Heart right ventricle (tissue), 16 donors: ENCODE data around the gene ADAT3. TPM values are rescaled to one million over a fixed set of nuclear protein-coding genes. Genes with fewer than 3 reads are reported as not detected.

Experiments
- ATAC-seq, 8 donors: fragments of 200-7000 bp; cut with Tn5 transposase; one replicate each; pipeline ENCODE4 v1.9.1; 2020; ENCODE audit warnings: mild to moderate bottlenecking in 8 of 8, moderate library complexity in 8 of 8, moderate number of reproducible peaks in 1 of 8
- DNase-seq, 2 donors: peaks; one replicate each; pipeline ENCODE4 v3.0.0-alpha.2; 2020
- H3K27ac ChIP-seq, 10 donors: fragments of 200-600 bp; sonication (generic) in 2 of 10; one replicate each; pipeline versions ENCODE4 v1.5.0 to v1.8.0; 2020 to 2022; ENCODE audit warnings: mild to moderate bottlenecking in 3 of 10
- H3K27me3 ChIP-seq, 7 donors: fragments of 200-600 bp; one replicate each; pipeline ENCODE4 v1.8.0; 2021 to 2022; ENCODE audit warnings: mild to moderate bottlenecking in 2 of 7
- H3K36me3 ChIP-seq, 9 donors: fragments of 200-600 bp; sonication (generic) in 1 of 9; one replicate each; pipeline versions ENCODE4 v1.5.0 to v1.8.0; 2020 to 2022; ENCODE audit warnings: mild to moderate bottlenecking in 2 of 9
- H3K4me1 ChIP-seq, 9 donors: fragments of 200-600 bp; sonication (generic) in 1 of 9; one replicate each; pipeline versions ENCODE4 v1.5.0 to v1.8.0; 2020 to 2022; ENCODE audit warnings: mild to moderate bottlenecking in 4 of 9
- H3K4me3 ChIP-seq, 10 donors: fragments of 200-600 bp; sonication (generic) in 2 of 10; one replicate each; pipeline versions ENCODE4 v1.5.0 to v1.8.0; 2020 to 2022; ENCODE audit warnings: mild to moderate bottlenecking in 7 of 10, moderate library complexity in 2 of 10
- H3K9me3 ChIP-seq, 11 donors: fragments of 200-600 bp in 10 of 11; sonication (generic) in 2 of 11; one replicate each; pipeline versions ENCODE4 v1.5.0 to v1.8.0; 2013 to 2022; ENCODE audit warnings: mild to moderate bottlenecking in 2 of 11, control low read depth in 1 of 11, moderate library complexity in 1 of 11
- WGBS, 2 donors: extraction: QIAGEN DNeasy Blood & Tissue Kit; methylation state at CpG; one replicate each; pipeline ENCODE4 v1.1.7; 2013; ENCODE audit warnings: inconsistent platforms in 1 of 2; 5-methylcytosine and 5-hydroxymethylcytosine counted together
- intact Hi-C, 10 donors: fragments of 100-400 bp; cut with DNase I; formaldehyde crosslinking; loops; one replicate each; pipeline versions ENCODE4 v1.11.1 to v1.14.2; 2022
- polyA plus RNA-seq, 2 donors: library from polyadenylated mRNA; stranded (reverse); fragments of 200-250 nt; gene quantifications; one replicate each; pipeline ENCODE4 v1.2.3, GENCODE V29; 2013
- total RNA-seq, 10 donors: library from RNA; stranded (reverse); fragmentation: NEBNext Ultra II Directional in 3 of 10; extraction: Animal tissue kit (Norgen Biotek cat#: 25700) in 3 of 10; gene quantifications; one replicate each; pipeline versions ENCODE4 v1.2.1 to v1.2.4, GENCODE V29; 2021 to 2023
- TF ChIP-seq, protein P1 (sequence below), 9 donors: fragments of 200-600 bp; sonication (generic) in 2 of 9; IDR thresholded peaks; one replicate each; pipeline versions ENCODE4 v1.5.0 to v1.8.0; 2021 to 2022; ENCODE audit warnings: antibody characterized with exemption in 9 of 9, mild to moderate bottlenecking in 5 of 9, moderate library complexity in 1 of 9
- donor health status: Arrhythmogenic right ventricular cardiomyopathy.
- donor health status: ischemic (EF 13 %, LVEDD 7.1; RV severe dilation, severe dysfunction).
- donor health status: healthy with polysubstance abuse.
- donor health status: DM: no; HTN: yes; CAD: no.
- donor health status: DM: no; HTN: no; CAD: no.
- donor health status: ischemic (EF 25% LVEDD 6.9; RV normal size, moderate dysfunction).
- donor health status: ischemic (EF 25% LVEDD 5.7; RV mildly dilated, moderate dysfunction).
- donor health status: healthy.
- donor health status: DM: yes; HTN: yes; CAD: no.
- donor health status: Ischemic cardiomyopathy.
- donor health status: ischemic (EF 35%, LVEDD 5.7; RV mildly dilated, moderate dysfunction).
- donor health status: nonischemic (EF 11% LVEDD 7.7; RV severe dilation, severe dysfunction).
- donor health status: DM: yes; HTN: yes; CAD: no.
- donor health status: PGD.
- donor health status: ischemic (EF 29% LVEDD 5.4; RV normal size, mild dysfunction).
- donor health status: nonischemic (EF 23%, LVEDD 6.1; RV moderate dilation, normal function).

ADAT3 gene
- total and polyA plus RNA-seq, 12 donors, result 0.94 to 4.3 (median 1.6) TPM

DNA sequence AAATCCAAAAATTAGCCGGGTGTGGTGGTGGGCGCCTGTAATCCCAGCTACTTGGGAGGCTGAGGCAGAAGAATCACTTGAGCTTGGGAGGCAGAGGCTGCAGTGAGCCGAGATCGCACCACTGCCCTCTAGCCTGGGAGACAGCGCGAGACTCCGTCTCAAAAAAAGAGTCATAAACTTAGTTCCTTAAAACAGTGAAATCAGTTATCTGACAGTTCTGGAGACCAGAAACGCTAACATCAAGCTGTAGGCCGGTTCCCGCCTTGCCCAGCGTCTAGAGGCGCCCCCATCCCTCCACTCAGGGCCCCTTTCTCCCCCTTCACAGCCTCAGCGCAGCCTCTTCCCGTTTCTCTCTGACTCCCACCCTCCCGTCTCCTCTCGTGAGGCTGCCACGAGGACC lies 11.9 kb downstream of the ADAT3 start:
- ATAC-seq, result no peak
- Histone ChIP-seq H3K4me3 (no peak overlapping the region), H3K9me3 (no peaks in the 10 kb centered on the region), H3K36me3 (peaks cover 0 to 81% (median 33%) of the 10 kb centered on the region in 9 donors), H3K27me3 (no peaks in the 10 kb centered on the region), H3K4me1 (no peaks in the 10 kb centered on the region), H3K27ac (no peak overlapping the region)
- intact Hi-C loops, result no loop called here
- 93 to 96% methylated on average over 17 of the region's 17 CpGs for WGBS, 2 donors
- TF ChIP-seq, protein P1, sequence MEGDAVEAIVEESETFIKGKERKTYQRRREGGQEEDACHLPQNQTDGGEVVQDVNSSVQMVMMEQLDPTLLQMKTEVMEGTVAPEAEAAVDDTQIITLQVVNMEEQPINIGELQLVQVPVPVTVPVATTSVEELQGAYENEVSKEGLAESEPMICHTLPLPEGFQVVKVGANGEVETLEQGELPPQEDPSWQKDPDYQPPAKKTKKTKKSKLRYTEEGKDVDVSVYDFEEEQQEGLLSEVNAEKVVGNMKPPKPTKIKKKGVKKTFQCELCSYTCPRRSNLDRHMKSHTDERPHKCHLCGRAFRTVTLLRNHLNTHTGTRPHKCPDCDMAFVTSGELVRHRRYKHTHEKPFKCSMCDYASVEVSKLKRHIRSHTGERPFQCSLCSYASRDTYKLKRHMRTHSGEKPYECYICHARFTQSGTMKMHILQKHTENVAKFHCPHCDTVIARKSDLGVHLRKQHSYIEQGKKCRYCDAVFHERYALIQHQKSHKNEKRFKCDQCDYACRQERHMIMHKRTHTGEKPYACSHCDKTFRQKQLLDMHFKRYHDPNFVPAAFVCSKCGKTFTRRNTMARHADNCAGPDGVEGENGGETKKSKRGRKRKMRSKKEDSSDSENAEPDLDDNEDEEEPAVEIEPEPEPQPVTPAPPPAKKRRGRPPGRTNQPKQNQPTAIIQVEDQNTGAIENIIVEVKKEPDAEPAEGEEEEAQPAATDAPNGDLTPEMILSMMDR (IDR thresholded peaks at IDR 0.05), result no peak
- DNase-seq, result no peak

DNA sequence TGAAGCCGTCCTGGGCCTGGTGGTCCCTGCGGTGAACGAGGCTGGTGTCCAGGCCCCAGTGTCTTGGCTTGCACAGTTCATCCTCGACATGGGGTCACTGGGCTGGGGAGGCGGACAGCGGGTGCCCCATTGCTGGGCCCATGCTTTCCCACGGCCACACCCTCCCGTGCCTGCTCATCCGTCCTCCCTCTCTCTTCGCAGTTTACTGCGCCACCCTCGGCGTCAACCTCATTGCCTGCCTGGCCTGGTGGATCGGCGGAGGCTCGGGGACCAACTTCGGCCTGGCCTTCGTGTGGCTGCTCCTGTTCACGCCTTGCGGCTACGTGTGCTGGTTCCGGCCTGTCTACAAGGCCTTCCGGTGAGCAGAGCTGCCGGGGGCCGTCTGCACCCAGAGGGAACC lies 12.7 kb downstream of the ADAT3 start:
- no peak overlapping the region for H3K27ac ChIP-seq
- no peaks in the 10 kb centered on the region for H3K4me1 ChIP-seq
- H3K36me3 ChIP-seq, result peaks cover 0 to 81% (median 40%) of the 10 kb centered on the region in 9 donors
- H3K4me3 ChIP-seq, result no peak overlapping the region
- WGBS, 2 donors, result 93 to 95% methylated on average over 25 of the region's 25 CpGs
- ATAC-seq (no peak), DNase-seq (no peak)
- TF ChIP-seq, protein P1 (IDR thresholded peaks at IDR 0.05), result no peak
- intact Hi-C loops, result no loop called here
- no peaks in the 10 kb centered on the region for H3K27me3 ChIP-seq
- peaks cover 0 to 4% (median 0%) of the 10 kb centered on the region in 11 donors for H3K9me3 ChIP-seq

DNA sequence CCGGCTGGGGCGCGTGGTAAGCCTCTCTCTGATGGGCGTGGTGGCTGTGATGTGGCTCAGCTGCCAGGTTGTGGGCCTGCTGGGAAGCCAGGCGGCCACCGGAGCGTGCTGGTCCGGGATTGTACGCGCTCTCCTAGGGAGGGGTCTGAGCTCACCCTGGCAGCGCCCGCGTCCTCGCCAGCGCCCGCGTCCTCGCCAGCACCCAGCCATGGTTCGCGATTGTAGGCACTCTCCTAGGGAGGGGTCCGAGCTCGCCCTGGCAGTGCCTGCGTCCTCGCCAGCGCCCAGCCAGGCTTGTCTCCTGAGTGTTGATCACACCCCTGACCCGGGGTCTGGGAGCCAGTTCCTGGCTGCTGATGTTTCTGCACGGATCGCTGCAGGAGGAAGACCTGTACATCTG lies 13.8 kb downstream of the ADAT3 start:
- ATAC-seq (no peak), DNase-seq (no peak)
- H3K36me3 ChIP-seq, result peaks cover 0 to 81% (median 45%) of the 10 kb centered on the region in 9 donors
- TF ChIP-seq, protein P1 (IDR thresholded peaks at IDR 0.05), result no peak
- H3K4me3 ChIP-seq, result no peak overlapping the region
- H3K27me3 ChIP-seq, result no peaks in the 10 kb centered on the region
- 95 to 97% methylated on average over 26 to 28 of the region's 28 CpGs for WGBS, 2 donors
- H3K27ac ChIP-seq, result no peak overlapping the region
- intact Hi-C loops, result no loop called here
- peaks cover 0 to 4% (median 0%) of the 10 kb centered on the region in 11 donors for H3K9me3 ChIP-seq
- H3K4me1 ChIP-seq, result peaks cover 0 to 3% (median 0%) of the 10 kb centered on the region in 9 donors

DNA sequence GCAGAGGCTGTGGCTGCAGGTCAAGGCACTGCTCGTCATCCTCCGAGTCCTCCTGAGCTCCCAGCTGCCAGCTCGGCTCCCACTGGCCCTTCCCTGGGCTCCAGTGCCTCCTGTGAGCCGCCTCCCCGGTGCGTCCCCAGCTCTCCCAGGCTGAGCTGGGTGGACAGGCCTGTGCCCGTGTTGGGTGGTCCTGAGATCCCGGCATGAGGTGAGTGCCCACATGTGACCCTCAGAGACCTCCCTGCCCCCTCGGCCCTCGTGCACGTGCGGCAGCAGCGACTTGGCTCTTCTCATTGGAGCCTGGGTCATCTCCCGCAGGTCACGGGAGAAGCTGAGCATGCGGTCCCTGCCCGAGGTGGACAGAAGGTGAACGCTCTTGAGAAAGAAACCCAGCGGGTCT lies 15.4 kb downstream of the ADAT3 start:
- Histone ChIP-seq H3K9me3 (peaks cover 0 to 4% (median 0%) of the 10 kb centered on the region in 11 donors), H3K27me3 (no peaks in the 10 kb centered on the region), H3K36me3 (peaks cover 0 to 82% (median 45%) of the 10 kb centered on the region in 9 donors), H3K4me3 (no peak overlapping the region), H3K4me1 (peaks cover 0 to 3% (median 0%) of the 10 kb centered on the region in 9 donors), H3K27ac (no peak overlapping the region)
- DNase-seq (no peak), ATAC-seq (no peak)
- intact Hi-C loops, result loop anchor here in 4 of 10 donors (5.0 to 10.0 kb wide), 3 partner anchors 144 to 157 kb away; no protein-coding TSS in a partner anchor
- TF ChIP-seq, protein P1 (IDR thresholded peaks at IDR 0.05), result no peak
- 92 to 94% methylated on average over 19 of the region's 19 CpGs for WGBS, 2 donors
